ENCODE results near the gene ABHD12. TPM values are rescaled to one million over a fixed set of nuclear protein-coding genes. Genes with fewer than 3 reads are reported as not detected.
A peak's percentile ranks its signal among the peaks of the same experiment; 100 is the strongest.

The ABHD12 gene
- total RNA-seq, 1 experiment from 2014 or later, result 48.3 TPM

DNA sequence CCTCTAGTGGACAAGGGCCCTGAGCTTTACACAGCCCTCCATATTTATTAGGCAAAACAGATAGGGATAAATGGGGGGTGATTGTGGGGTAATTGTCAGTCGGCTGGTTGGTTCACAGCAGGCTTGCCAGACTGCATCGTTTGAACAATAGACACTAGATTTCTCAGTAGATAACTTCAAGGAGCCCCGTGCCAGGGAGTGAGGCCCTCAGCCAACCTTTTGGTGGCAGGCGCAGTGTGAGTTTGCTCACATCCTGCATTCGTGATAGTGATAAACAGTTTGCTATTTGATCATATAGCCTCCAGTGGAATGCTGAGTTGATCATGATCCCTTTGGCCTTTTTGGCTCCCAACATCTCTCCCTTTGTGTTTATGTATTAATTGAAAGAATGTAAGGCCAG lies 3.6 kb upstream of the ABHD12 start:
- no peaks in the 10 kb centered on the region for H3K9me3 ChIP-seq (ENCODE audit: low read length)
- no peaks in the 10 kb centered on the region for H4K20me1 ChIP-seq (ENCODE audit: low read length)
- TF ChIP-seq EZH2phosphoT487 (IDR thresholded peaks at IDR 0.05; ENCODE audit: borderline replicate concordance, low read length) (no peak), EZH2 (IDR thresholded peaks at IDR 0.05; ENCODE audit: low read length, unreplicated experiment) (no peak)
- TF ChIP-seq, protein P1, sequence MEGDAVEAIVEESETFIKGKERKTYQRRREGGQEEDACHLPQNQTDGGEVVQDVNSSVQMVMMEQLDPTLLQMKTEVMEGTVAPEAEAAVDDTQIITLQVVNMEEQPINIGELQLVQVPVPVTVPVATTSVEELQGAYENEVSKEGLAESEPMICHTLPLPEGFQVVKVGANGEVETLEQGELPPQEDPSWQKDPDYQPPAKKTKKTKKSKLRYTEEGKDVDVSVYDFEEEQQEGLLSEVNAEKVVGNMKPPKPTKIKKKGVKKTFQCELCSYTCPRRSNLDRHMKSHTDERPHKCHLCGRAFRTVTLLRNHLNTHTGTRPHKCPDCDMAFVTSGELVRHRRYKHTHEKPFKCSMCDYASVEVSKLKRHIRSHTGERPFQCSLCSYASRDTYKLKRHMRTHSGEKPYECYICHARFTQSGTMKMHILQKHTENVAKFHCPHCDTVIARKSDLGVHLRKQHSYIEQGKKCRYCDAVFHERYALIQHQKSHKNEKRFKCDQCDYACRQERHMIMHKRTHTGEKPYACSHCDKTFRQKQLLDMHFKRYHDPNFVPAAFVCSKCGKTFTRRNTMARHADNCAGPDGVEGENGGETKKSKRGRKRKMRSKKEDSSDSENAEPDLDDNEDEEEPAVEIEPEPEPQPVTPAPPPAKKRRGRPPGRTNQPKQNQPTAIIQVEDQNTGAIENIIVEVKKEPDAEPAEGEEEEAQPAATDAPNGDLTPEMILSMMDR (conservative IDR thresholded peaks at IDR 0.05; ENCODE audit: low read depth, low read length), result no peak
- H3K4me1 ChIP-seq (ENCODE audit: insufficient read depth, low read length), result peaks cover 38% of the 10 kb centered on the region
- ATAC-seq (no peak), DNase-seq (peak; percentile 62)
- no peak overlapping the region for H2AFZ ChIP-seq (ENCODE audit: low read length)
- intact Hi-C loops (cut with micrococcal nuclease), result loop anchor here (10.0 kb wide), 1 partner anchor 199 kb away; the partner anchor contains the start of gene ENTPD6
- no peaks in the 10 kb centered on the region for H3K27me3 ChIP-seq (ENCODE audit: low read length)
- no peak overlapping the region for H3K9ac ChIP-seq (ENCODE audit: low read length)
- H3K4me2 ChIP-seq (ENCODE audit: low read length), result no peak overlapping the region
- no TSS peak for BruUV-seq (replicated peaks)
- peaks cover 9% of the 10 kb centered on the region for H3K79me2 ChIP-seq (ENCODE audit: low read length)
- ChIA-PET CTCF (no interaction called here), POLR2A (ENCODE audit: unreplicated experiment) (no interaction called here)
- H3F3A ChIP-seq (ENCODE audit: low read length, unreplicated experiment), result peaks cover 4% of the 10 kb centered on the region
- H3K9me2 ChIP-seq (replicated peaks; ENCODE audit: low read length), result no peaks in the 10 kb centered on the region
- no peak overlapping the region for H3K4me3 ChIP-seq (ENCODE audit: low read length)
- H3K36me3 ChIP-seq (ENCODE audit: low read depth, low read length), result no peaks in the 10 kb centered on the region
- no peak overlapping the region for H3K27ac ChIP-seq (ENCODE audit: low read length)

DNA sequence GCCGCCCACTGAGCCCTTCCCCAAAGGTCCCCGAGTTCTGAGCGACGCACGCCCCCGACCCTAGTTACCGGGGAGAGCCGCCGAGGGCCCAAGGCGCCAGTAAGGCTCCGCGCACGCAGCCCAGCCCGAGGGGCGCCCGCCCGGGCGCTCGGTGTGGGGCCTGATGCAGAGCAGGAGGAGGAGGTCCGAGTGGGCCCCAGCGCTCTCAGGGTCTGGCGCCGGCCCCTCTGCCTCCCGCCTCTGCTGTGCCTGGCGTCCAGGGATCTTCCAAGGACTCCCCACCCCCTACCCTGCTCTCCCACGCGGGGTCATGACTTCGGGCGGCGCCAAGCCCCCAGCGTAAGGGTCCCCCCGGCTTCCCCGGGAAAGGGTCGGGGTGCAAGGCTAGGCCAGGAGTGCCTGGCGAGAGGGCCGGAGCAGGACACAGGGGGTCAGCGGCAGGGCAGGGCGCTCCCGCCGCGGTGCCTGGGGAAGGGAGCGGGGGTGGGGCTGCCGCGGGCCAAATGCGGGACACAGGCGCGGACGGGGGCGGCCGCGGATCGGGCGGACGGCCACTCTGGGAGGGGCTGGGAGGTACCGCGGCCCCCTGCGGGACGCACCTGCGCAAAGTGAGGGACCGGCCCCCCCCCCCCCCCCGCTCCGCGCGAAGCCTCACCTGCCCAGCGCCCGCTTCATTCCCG lies 637 bp downstream of the ABHD12 start:
- Histone ChIP-seq H3K27me3 (ENCODE audit: low read length) (no peaks in the 10 kb centered on the region), H3K79me2 (ENCODE audit: low read length) (peaks cover 46% of the 10 kb centered on the region), H3K27ac (ENCODE audit: low read length) (peak overlapping the region; percentile 22; the same call in 1 of the 2 replicates), H3K9me2 (replicated peaks; ENCODE audit: low read length) (no peaks in the 10 kb centered on the region), H3F3A (ENCODE audit: low read length, unreplicated experiment) (no peaks in the 10 kb centered on the region), H3K36me3 (ENCODE audit: low read depth, low read length) (no peaks in the 10 kb centered on the region), H3K4me1 (ENCODE audit: insufficient read depth, low read length) (peaks cover 23% of the 10 kb centered on the region), H3K9ac (ENCODE audit: low read length) (peak overlapping the region; percentile 84), H3K4me3 (ENCODE audit: low read length) (peak overlapping the region; percentile 98), H2AFZ (ENCODE audit: low read length) (peak overlapping the region; percentile 89), H3K4me2 (ENCODE audit: low read length) (peak overlapping the region; percentile 85), H3K9me3 (ENCODE audit: low read length) (no peaks in the 10 kb centered on the region), H4K20me1 (ENCODE audit: low read length) (no peaks in the 10 kb centered on the region)
- ChIA-PET POLR2A (ENCODE audit: unreplicated experiment) (no interaction called here), CTCF (interaction anchor here (0.6 kb wide), 1 partner anchor 397 kb away, joined by 3 read pairs; no protein-coding TSS in a partner anchor)
- BruUV-seq (replicated peaks), result no TSS peak
- DNase-seq (peak; percentile 51), ATAC-seq (peak; percentile 23)
- intact Hi-C loops (cut with micrococcal nuclease), result loop anchor here (1.0 to 10.0 kb wide), 4 partner anchors 9 to 195 kb away; partner anchors contain the start of gene ENTPD6
- TF ChIP-seq, protein P1 (conservative IDR thresholded peaks at IDR 0.05; ENCODE audit: low read depth, low read length), result no peak
- TF ChIP-seq EZH2phosphoT487 (IDR thresholded peaks at IDR 0.05; ENCODE audit: borderline replicate concordance, low read length) (no peak), EZH2 (IDR thresholded peaks at IDR 0.05; ENCODE audit: low read length, unreplicated experiment) (no peak)

DNA sequence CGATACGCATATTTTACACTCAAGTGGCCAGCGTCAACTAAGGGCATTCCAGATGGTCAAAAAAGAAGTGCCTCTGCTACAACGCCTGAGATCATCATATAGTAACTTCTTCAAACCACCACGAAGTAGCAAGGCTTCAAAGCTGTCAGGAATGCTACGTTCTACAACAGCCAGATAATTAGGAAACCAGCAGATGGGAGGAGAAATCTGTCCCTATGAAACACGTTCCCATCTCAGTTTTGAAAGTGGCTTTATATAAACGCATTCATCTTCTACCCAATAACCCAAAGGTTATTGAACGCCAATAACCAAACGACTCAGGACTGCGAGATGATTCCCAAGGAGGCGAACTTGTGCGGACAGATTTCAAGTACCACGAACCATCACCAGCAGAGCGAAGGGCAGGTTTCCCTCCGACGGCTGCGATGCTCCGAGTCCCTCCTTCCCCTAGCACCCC lies 1.2 kb downstream of the ABHD12 start:
- ATAC-seq, result peak; percentile 0
- ChIA-PET CTCF (no interaction called here), POLR2A (ENCODE audit: unreplicated experiment) (no interaction called here)
- Histone ChIP-seq H3K27me3 (ENCODE audit: low read length) (no peaks in the 10 kb centered on the region), H3K4me1 (ENCODE audit: insufficient read depth, low read length) (peaks cover 22% of the 10 kb centered on the region), H3K9me2 (replicated peaks; ENCODE audit: low read length) (no peaks in the 10 kb centered on the region), H3K36me3 (ENCODE audit: low read depth, low read length) (no peaks in the 10 kb centered on the region), H3F3A (ENCODE audit: low read length, unreplicated experiment) (no peaks in the 10 kb centered on the region), H3K4me2 (ENCODE audit: low read length) (peak overlapping the region; percentile 85), H3K9me3 (ENCODE audit: low read length) (no peaks in the 10 kb centered on the region), H3K9ac (ENCODE audit: low read length) (peak overlapping the region; percentile 84), H3K79me2 (ENCODE audit: low read length) (peaks cover 51% of the 10 kb centered on the region), H4K20me1 (ENCODE audit: low read length) (no peaks in the 10 kb centered on the region), H2AFZ (ENCODE audit: low read length) (peak overlapping the region; percentile 89), H3K27ac (ENCODE audit: low read length) (no peak overlapping the region), H3K4me3 (ENCODE audit: low read length) (peak overlapping the region; percentile 98)
- TF ChIP-seq EZH2 (IDR thresholded peaks at IDR 0.05; ENCODE audit: low read length, unreplicated experiment), result no peak
- TF ChIP-seq EZH2phosphoT487 (IDR thresholded peaks at IDR 0.05; ENCODE audit: borderline replicate concordance, low read length), result no peak
- TF ChIP-seq, protein P1 (conservative IDR thresholded peaks at IDR 0.05; ENCODE audit: low read depth, low read length), result no peak
- DNase-seq, result peak; percentile 37
- TSS peak; percentile 64 for BruUV-seq (replicated peaks)
- intact Hi-C loops (cut with micrococcal nuclease), result loop anchor here (2.0 kb wide), 1 partner anchor 79 kb away; no protein-coding TSS in a partner anchor

All from PC-3 (cell line).